ENCODE results near the gene USP3.
"Not testable (repeated sequence)": the region's sequence is repeated elsewhere in the genome, so short reads cannot be mapped to it uniquely, and the experiment has no call there.

Gene USP3

GRCh38 chr15:63517202-63517601 lies 12.8 kb downstream of the USP3 start:
- no peak for DNase-seq

- no peak for DNase-seq
Measured at GRCh38 chr15:63517628-63518027, 13.2 kb downstream of the USP3 start.

- DNase-seq = no peak
Measured at GRCh38 chr15:63519041-63519440, 14.6 kb downstream of the USP3 start.

- no peak for DNase-seq
Measured at GRCh38 chr15:63519548-63520178, 15.3 kb downstream of the USP3 start.

- DNase-seq = not testable (repeated sequence)
Measured at GRCh38 chr15:63520462-63520861, 16.1 kb downstream of the USP3 start.

GRCh38 chr15:63522225-63522578 lies 17.8 kb downstream of the USP3 start:
- no peak for DNase-seq

- no peak for DNase-seq
Measured at GRCh38 chr15:63523306-63523990, 19.1 kb downstream of the USP3 start.

- DNase-seq = no peak
Measured at GRCh38 chr15:63524316-63525015, 20.1 kb downstream of the USP3 start.

- DNase-seq = no peak
Measured at GRCh38 chr15:63526401-63526800, 22.0 kb downstream of the USP3 start.

GRCh38 chr15:63528138-63528659 lies 23.8 kb downstream of the USP3 start:
- DNase-seq = no peak

DNA sequence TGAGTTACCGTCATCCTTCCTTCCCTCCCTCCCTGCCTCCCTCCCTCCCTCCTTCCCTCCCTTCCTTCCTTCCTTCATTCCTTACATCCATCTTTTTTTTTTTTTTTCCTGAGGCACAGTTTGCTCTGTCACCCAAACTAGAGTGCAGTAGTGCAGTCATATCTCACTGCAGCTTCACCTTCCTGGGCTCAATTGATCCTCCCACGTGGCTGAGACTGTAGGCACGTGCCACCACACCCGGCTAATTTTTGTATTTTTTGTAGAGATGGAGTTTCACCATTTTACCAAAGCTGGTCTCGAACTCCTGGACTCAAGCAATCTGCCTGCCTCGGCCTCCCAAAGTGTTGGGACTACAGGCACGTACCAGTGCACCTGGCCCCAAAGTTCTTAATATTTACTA lies 25.8 kb downstream of the USP3 start:
- no peak for DNase-seq

DNA sequence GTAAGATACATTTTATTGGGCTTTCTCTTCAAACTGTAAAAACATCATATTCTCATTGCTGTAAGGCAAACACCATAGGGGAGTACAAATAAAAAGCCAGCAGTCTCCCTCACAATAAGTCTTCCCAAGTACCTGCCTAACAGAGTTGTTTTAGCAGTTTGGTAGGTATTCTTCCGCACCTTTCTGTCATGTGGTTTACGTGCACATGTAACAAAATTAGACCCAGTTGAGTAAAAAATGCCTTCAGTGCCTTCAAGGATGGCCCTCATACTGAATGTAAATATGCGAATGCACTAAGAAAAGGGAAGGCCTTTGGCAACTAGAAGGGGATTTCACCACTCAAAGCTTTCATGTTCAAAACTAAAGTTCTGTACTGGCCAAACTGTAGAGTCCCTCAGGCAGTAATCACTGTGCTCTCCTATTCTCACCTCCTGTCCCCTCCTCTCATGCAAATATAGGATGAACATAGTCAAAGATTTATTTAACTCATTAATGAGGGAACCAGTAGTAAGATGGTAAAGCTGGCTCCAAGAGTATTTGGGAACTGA lies 26.4 kb downstream of the USP3 start:
- no peak for DNase-seq

DNA sequence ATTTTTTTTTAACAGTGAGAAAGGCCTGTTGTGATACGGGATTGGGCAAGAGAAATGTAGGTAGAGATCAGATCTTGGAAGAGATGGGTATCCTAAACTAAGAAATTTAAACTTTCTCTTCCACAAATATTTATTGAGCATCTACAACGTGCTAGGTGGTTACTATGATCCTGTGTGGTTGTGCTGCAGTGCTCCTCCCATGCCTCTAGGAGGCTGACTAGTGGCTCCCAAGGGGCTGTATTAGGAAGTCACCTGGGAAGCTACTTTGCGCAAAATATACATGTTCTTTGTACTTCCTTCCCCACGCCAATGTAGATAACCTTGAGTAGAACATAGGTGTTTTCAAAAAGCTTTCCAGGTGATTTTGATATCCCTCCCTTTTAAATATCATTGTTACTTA lies 27.2 kb downstream of the USP3 start:
- no peak for DNase-seq

- no peak for DNase-seq
Measured at GRCh38 chr15:63532307-63532744, 27.9 kb downstream of the USP3 start.

GRCh38 chr15:63534888-63535287 lies 30.5 kb downstream of the USP3 start:
- not testable (repeated sequence) for DNase-seq

- no peak for DNase-seq
Measured at GRCh38 chr15:63535689-63536088, 31.3 kb downstream of the USP3 start.

GRCh38 chr15:63538876-63539275 lies 34.5 kb downstream of the USP3 start:
- no peak for DNase-seq

DNA sequence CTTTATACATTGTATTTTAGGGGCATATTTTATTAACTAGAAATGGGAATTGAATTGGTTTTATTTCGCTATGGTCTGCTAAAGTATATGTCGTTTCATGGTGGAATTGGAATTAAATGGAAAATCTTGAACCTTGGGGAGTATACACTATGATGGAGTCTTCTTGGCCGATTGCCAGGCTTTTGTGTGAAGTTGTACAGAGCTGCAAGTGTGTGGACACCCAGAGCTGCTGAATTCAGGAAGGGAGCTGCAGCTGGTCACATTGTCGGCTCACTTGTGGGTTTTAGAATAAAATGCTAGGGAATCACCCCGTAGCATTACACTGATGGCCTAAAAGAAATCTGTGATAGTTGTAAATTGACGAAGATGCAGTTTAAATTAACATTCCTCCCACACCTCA lies 35.1 kb downstream of the USP3 start:
- DNase-seq = no peak

GRCh38 chr15:63539998-63540397 lies 35.6 kb downstream of the USP3 start:
- no peak for DNase-seq

DNA sequence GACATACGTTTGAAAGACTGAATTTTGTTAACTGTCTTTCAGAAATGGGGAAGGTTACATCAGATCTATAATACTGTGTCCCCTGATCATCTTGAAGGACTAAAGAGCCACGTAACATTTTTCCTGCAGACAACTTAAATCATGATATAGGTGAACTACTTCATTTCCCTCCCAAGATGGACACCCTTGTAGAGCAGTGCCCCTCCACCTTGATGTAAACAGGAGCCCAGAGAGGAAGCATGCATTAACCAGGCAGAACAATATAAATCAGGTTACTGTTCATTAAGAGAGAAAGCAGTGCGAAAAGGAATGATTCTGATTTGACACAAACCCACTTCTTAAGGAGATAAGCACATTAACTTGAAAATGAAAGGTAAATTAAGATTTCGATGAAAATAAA lies 36.1 kb downstream of the USP3 start:
- no peak for DNase-seq

- no peak for DNase-seq
Measured at GRCh38 chr15:63544258-63545026, 40.0 kb downstream of the USP3 start.

- DNase-seq = no peak
Measured at GRCh38 chr15:63545520-63545919, 41.1 kb downstream of the USP3 start.

- DNase-seq = no peak
Measured at GRCh38 chr15:63551400-63551799, 47.0 kb downstream of the USP3 start.

Data from NCI-H1694 (cell line).